ENCODE measurements around the gene MAPKAPK3.

The MAPKAPK3 gene

DNA sequence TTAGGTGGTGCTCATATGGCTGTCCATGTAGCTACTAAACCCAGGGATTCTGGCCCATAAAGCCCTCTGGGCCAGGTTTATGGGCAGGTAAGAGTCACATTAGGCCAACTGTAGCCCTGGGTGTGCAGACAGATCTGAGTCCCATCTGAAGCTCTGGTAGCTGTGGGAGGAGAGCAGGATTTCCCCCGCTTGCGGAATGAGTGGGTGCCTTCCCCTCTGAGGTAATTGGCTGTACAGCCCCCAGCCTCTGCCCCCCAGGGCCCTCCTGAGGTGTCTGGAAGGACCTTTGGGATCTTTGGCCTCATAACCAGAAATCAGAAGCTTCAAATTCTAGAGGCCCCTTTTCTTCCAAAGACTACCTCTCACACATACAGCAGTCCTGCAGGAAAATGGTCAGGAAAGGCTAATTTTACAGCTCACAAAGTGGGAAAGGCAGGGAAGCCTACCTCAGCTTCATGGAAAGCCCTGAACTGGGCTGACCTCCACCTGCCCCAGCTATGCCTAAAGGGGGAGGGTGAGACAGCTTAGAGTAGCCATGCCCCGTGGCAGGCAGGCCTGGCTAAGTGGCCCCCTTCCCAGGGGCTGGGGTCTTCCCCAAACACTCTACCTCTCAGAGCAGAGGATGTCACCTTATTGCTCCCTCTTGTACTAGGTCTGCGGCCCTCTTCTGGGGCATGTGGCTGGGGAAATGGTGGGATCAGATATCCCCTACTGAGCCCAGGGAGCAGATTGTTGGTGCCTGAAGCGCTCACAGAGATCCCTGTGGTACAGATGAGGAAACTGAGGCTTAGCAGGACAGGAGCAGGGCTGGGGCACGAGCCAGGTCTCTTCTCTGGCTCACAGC lies 30.8 kb upstream of the MAPKAPK3 start:
- intact Hi-C loops (cut with DNase I), result no loop called here
- DNase-seq, result no peak

DNA sequence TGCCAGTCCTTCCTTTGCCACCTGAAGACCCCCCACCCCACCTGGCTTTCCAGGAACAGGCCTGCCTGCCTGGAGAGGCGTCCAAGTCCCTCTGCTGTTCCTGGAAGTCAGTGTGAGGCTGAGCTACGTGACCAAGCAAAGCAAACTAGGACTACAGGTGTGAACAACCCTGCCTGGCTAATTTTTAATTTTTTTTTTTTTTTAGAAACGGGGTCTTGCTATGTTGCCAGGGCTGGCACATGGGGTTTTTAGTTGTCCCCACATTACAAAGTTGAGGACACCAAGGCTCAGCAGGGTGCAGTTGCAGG lies 30.2 kb upstream of the MAPKAPK3 start:
- intact Hi-C loops (cut with DNase I), result no loop called here

DNA sequence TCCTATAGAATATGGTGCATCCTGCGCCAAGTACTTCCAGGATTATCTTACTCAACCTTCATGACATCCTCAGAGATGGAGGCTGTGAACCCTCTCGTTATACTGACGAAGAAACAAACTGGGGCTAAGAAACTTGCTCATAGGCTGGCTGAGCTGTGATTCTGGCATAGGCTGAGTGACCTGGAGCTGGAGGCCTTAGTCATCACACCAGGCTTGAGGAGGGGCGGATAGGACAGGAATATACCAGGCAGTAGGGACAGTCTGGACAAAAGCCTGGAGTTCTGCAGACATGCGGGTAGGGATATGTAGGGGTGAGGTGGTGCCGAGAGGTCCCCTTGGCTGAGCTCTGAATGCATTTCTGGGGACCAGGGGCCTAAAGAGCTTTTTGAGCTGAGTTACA lies 29.6 kb upstream of the MAPKAPK3 start:
- intact Hi-C loops (cut with DNase I), result no loop called here
- DNase-seq, result no peak

More for the DNA sequence above, 30.2 kb upstream of the MAPKAPK3 start:
- DNase-seq, result no peak

DNA sequence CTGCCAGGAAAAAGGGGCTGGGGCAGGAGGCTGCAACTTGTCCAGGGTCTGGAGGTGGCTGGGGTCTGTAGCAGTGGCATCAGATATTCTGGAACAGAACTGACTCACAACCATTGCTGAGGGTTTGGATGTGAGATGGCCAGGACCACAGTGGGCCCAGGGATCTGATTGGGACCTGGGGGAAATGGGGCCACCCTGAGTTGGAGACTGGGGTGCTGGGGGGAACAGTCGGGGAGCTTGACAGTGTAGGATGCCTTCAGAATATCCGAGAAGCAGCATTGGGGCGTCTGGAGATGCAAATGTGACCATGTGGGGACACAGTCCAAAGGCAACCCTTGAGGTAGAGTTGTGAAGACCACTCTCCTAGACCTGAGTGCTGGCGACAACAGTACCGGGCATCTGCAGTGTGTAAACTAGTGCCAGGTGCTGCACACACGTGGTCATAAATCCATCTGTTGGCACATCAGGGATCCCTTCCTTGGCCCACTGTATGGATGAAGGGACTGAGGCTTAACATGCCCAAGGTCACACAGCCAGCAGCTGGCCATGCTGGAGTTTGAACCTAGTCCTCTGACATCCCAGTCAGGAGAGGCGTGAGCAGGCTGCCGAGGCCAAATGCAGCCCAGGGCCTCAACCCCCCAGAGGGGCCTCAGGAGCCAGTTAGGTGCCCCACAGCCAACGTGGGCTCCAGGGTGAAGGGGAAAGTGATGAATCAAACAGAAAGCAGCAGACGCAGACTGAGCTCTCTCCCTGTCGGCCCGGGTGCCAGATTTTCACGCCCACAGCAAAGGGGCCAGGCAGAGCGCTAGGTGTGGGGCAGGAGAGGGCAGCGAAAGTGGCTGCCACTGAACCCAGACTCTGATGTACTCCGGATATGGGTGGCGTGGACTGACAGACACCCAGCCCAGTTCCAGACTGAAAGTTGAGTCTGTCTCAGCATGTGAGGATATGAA lies 28.9 kb upstream of the MAPKAPK3 start:
- DNase-seq, result no peak
- intact Hi-C loops (cut with DNase I), result no loop called here

DNA sequence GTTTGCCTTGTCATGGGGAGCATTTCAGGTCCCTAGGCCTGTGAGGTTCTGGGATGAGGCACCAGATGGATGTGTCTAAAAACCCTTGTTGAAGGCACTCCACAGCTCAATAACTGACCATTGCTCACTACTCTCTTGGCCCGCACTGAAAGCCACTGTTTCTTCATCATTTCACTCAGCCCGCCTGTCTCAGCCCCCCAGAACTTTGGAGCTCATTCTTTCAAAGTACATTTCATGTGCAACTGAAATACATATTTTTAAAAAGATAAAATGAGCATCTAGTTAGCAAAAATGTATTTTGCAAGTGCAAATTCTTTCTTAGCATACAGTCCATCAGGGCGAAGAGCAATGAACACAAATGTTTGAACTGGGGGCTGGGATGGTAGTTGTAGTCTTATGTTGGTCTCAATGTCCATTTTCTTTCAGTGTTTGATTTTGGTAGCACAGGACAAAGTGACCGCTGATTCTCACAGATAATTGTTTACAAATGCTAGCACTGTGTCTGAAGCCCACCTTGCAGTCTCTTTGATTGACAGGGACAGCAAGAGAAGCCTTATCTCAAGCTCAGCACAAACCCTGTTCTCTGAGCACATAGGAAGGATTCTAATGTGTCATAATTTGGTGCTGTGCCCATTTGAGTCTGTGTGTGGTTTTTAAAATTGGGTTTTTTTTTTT lies 28.1 kb upstream of the MAPKAPK3 start:
- DNase-seq, result no peak
- intact Hi-C loops (cut with DNase I), result no loop called here

DNA sequence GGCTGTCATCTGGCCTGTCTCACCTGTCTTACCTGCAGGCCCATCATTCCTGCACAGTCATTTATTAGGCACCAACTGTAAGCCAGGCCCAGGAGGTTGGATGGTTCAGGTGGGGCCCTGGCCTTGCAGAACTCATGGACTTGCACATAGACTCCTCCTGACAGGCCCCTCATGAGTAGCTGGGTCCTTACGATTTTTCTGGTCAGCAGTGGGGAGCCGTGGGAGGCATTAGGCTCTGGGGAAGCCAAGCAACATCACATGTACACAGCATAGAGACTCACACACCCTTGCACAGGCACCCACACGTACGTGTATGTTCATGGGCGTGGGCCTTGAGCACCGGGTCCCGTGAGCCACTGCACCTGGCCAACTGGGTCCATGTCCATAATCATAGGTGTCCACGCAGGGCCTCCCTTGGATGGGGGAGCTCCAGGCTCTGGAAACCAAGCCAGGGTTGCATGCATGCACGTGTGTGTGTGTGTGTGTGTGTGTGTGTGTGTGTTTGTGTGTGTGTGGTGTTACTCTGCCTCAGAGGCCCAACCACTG lies 25.7 kb upstream of the MAPKAPK3 start:
- intact Hi-C loops (cut with DNase I), result no loop called here
- DNase-seq, result no peak

DNA sequence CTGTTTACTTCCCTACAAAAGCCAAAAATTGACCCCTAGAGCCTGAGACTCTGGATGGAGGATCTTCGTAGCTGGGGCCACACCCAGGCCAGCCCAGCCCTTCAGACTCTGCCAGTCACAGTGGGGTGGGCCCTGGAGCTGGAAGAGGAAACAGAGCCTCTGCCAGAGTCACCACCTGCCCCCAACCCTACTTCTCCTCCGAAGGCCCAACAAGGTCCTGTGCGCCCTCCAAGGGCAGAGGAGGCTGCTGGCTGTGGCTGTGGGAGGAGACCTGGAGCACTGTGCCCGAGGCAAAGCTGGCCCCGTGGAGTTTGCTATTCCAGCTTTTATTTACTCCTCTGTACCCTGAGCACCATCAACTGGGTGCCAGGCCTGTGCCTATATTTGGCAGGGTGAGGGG lies 24.4 kb upstream of the MAPKAPK3 start:
- no peak for DNase-seq

DNA sequence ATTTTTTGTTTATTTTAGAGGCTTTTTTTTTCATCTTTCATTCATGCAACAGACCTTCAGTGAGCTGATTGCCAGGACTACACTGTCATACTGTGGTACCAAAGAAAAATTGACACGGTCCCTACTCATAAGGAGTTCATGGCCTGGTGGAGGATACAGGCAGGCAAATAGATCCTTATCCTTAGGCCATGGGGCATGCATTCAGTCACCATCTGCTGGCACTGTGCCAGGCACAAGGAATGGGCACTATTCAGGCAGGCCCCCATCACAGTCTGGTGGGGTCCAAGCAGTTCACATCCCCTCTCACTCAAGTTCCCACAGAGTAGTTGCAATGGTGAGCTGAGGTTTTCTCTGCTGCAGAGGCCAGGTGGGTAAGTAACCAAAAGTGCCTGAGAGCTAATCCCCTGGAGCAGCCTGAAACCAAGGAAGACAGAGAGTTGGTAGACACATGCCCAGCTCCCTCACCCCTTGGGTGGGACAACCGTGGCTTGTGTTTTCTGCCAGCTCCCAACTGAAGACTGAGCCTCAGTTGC lies 22.6 kb upstream of the MAPKAPK3 start:
- intact Hi-C loops (cut with DNase I), result no loop called here

More for the DNA sequence above, 24.4 kb upstream of the MAPKAPK3 start:
- intact Hi-C loops (cut with DNase I), result no loop called here

DNA sequence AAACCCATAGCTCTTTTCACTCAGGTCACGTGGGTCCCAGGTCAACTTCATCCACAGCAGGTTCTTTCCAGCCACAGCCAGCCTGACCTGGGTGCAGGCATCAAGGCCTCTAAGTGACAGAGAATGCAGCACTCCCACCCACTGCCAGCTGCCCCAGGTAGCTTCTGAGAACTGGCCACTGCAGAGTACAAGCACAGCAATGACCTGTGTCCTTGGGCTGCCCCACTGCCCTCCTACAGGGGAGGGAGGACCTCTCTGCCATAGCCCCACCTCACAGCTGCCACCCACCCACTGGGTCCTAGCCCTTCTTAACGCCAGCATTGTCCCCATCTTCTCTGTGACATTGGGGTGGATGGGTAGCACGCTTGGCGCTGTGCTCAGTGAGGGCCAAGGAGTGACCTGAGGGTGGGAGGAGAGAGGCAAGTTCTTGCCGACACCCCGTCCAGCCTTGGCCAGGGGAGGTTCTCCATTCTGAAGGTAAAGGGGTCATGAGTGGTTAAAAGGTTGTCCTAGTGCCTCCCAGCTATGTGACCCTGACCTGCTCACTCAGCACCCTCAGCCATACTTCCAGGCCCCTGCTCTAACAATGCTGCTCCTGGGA lies 17.7 kb upstream of the MAPKAPK3 start:
- no peak for DNase-seq

More for the DNA sequence above, 22.6 kb upstream of the MAPKAPK3 start:
- no peak for DNase-seq

DNA sequence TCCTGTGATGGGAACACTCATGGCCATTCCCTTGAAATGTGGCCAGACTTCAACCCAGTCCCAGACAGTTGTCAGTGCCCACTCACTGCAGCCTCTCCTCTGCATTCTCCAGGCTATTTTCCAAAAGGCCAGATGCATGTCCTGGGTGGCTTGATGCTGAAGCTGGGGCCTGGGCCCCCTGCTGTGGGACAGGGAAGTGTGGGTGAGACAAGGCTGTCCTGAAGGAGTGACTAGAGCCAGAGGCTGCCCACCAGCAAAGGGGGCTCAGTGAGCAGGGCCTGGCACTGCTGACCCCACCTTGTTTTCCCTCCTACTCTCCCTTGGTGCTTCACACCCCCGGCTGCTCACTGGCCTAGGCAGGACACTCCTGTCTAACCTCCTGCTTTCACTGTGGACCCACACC lies 17.2 kb upstream of the MAPKAPK3 start:
- DNase-seq, result no peak
- intact Hi-C loops (cut with DNase I), result no loop called here

More for the DNA sequence above, 17.7 kb upstream of the MAPKAPK3 start:
- intact Hi-C loops (cut with DNase I), result no loop called here

DNA sequence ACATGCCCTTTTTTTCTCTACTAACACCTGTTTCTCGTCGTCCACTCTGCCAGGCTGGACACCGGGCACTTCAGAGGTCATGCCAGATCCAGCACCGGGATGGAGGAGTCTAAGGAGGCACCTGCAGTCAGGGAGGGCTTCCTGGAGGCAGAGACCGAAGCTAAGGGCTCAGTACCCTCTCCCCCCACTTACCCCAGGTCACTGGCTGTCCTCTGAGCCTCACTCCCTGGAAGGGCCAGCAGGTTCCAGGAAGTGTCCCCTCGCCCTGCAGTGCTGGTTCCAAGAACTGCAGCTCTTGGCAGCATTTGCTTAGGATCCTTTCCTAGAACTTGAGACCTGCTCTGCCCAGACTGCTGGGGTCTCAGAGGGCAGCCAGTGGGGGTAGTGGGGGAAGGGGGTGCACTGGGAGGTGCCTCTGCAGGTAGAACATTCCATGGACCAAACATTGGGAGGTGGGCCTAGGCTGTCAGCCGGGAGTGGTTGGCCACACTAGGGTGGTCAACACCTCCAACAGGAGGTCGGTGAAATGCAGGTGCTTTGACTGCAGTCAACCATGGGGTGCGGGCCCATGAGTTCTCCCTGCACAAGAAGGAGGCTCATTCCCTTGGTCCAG lies 16.7 kb upstream of the MAPKAPK3 start:
- intact Hi-C loops (cut with DNase I), result no loop called here
- no peak for DNase-seq

DNA sequence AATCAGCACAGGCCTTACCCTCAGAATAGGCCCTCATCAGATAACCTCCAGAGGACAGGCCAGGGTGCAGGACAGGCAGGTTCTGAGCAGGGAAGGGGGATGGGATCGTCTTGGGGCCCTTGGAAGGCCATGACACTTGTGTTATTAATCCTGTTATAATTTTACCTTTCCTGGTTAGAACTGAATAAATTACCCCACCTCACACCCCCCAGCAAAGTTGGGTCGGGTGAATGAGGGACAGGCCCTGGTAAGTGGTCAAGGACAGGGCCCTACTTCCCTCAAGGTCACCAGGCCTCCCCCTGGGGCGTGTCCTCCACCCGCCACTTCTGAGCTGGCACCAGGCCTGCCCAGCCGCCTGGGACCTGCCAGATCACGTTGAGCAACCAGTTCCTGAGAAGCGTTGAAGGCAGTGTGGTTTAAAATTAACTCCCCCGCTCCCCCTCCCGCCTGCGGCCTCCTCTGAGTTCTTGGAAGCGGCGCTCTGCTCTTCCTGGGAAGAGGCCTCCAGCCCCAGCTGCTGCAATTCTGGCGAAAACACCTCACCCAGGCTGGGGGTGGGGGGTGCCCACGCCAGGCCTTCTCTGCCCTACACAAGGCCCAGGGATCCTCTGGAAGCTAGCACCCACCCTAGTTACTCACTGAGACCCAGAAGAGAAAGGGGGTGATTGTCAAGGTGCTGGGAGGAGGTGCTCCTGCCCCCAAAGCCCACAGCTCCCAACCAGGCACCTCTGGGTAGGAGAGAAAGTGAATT lies 15.9 kb upstream of the MAPKAPK3 start:
- intact Hi-C loops (cut with DNase I), result no loop called here

DNA sequence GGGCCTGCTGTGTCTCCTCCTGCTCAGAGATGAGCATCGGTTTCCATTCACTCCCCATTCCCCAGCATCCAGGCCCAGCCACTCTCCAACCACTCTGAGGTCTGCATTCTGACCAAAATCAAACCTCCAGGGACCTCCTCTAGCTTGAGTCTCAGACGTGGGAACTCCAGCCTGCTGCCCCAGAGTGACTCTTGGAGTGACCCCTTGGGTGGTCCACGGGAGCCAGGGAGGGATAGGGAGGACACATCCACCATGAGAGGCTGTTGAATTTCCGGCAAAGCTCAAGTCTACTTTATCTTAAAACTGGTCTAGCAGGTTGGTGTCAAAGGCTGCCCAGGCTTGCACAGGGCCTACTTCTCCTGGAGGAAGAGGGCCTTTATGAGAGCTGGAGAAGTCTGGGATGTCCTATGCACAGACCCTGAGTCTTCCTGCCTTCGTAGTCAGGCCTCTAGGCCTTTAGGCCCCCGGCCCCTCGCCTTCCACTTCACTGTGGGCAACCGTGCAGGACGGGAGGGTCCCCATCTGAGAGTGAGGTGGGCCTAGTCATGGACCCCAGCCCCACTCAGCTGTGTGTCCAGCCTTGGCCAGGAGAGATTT lies 14.3 kb upstream of the MAPKAPK3 start:
- intact Hi-C loops (cut with DNase I), result no loop called here
- no peak for DNase-seq

More for the DNA sequence above, 15.9 kb upstream of the MAPKAPK3 start:
- DNase-seq, result peak; percentile 56 to 95 (median 84)

DNA sequence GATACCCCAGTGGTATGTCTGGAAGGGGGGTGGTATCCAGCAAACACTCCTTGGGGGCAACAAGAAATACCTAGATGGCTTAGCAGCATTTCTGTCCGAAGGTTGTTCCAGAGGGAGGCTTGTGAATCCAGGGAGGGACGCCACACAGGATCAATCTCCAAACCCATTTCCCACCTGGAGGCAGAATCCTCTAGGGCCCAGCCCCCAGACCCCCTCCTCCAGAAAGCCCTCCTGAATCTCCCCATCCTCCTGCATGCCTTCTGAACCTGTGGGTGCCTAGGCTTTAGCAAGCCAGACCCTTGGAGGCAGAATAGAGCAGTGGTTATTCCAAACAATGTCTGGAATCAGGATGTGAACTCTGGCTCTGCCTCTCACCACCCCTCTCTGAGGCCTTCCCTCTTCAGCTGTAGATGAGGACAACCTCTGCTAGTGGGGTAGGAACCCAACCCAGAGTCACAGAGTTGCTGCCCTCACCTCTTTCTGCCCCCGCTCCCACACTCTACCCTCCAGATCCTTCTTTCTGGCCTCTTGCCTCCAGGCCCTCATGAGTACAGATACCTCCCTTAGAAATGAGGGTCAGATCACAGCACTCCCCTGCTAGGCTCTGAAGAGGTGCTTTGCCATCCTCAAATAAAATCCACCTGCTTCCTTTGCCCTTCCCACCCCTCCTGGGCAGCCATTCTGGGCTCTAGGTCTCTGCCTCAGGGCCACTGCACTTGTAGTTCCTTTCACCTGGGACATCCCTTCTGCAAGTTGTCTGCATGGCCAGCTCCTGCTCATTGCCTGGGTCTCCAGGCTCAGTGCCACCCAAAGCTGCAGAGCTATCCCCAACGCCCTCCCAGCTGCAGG lies 13.5 kb upstream of the MAPKAPK3 start:
- no peak for DNase-seq
- intact Hi-C loops (cut with DNase I), result no loop called here

DNA sequence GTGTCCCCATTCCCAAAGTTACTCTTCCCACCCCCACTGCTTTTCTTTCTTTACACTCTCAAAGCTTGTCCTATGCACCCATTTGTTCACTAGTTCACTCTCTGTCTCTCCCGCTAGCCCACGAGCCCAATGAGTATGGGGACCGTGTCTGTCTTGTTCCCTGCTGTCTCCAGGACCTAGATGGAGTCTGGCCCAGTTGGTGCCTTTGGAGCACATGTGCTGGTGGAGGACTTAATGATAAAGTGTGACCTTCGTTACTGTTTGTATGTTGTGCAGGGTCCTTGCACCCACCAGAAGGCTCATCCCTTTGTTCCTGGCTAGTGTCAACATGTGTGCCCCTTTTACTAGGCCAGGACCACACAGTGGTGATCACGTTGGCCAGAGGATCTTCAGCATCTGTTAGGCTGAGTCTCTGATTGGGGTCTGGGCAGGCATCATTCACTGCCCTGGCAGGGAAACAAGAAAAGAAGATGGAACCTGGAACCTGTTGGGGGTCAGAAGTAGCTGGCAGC lies 12.8 kb upstream of the MAPKAPK3 start:
- intact Hi-C loops (cut with DNase I), result no loop called here
- DNase-seq, result no peak

Measured in head of caudate nucleus (tissue), 42 donors.